HG03342 (cell line): Measurements from ENCODE around the gene CCDC198.

ENCODE experiments used
- ATAC-seq: cut with Tn5 transposase; IDR thresholded peaks from one replicate; pipeline ENCODE4 v1.9.1; 2021; ENCODE audit warnings: mild to moderate bottlenecking, moderate library complexity; ENCODE audit not compliant: unreplicated experiment

CCDC198 gene

GRCh38 chr14:57470909-57471308, 22.7 kb downstream of the CCDC198 start:
- no peak for ATAC-seq

- ATAC-seq, result peak; percentile 86
These were observed 29.5 kb downstream of the CCDC198 start for GRCh38 chr14:57464008-57464730.

GRCh38 chr14:57462551-57462950, 31.1 kb downstream of the CCDC198 start:
- ATAC-seq, result no peak

GRCh38 chr14:57461777-57462320, 31.8 kb downstream of the CCDC198 start:
- ATAC-seq, result no peak

- ATAC-seq, result no peak
These were observed 57.7 kb downstream of the CCDC198 start for GRCh38 chr14:57435923-57436322.

- no peak for ATAC-seq
These were observed 72.7 kb downstream of the CCDC198 start for GRCh38 chr14:57420986-57421385.

- ATAC-seq, result no peak
These were observed 73.6 kb downstream of the CCDC198 start for GRCh38 chr14:57420033-57420432.
